ENCODE data around the gene PTPRN2. TPM values are rescaled to one million over a fixed set of nuclear protein-coding genes. Genes with fewer than 3 reads are reported as not detected.

Gene PTPRN2
- polyA plus RNA-seq, 1 of the 3 experiments (the other 2 are of a cell fraction), result 4.0 TPM

GRCh38 chr7:158237672-158238335 lies 349.8 kb downstream of the PTPRN2 start (continued):
- TF ChIP-seq, protein P1, sequence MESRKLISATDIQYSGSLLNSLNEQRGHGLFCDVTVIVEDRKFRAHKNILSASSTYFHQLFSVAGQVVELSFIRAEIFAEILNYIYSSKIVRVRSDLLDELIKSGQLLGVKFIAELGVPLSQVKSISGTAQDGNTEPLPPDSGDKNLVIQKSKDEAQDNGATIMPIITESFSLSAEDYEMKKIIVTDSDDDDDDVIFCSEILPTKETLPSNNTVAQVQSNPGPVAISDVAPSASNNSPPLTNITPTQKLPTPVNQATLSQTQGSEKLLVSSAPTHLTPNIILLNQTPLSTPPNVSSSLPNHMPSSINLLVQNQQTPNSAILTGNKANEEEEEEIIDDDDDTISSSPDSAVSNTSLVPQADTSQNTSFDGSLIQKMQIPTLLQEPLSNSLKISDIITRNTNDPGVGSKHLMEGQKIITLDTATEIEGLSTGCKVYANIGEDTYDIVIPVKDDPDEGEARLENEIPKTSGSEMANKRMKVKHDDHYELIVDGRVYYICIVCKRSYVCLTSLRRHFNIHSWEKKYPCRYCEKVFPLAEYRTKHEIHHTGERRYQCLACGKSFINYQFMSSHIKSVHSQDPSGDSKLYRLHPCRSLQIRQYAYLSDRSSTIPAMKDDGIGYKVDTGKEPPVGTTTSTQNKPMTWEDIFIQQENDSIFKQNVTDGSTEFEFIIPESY (IDR thresholded peaks at IDR 0.05; ENCODE audit: borderline replicate concordance, low read depth), result no peak
- no peak for TF ChIP-seq FOXM1 (IDR thresholded peaks at IDR 0.05; ENCODE audit: low read depth)
- TF ChIP-seq TAF1 (IDR thresholded peaks at IDR 0.05; ENCODE audit: borderline replicate concordance, low read depth, low read length), result no peak

DNA sequence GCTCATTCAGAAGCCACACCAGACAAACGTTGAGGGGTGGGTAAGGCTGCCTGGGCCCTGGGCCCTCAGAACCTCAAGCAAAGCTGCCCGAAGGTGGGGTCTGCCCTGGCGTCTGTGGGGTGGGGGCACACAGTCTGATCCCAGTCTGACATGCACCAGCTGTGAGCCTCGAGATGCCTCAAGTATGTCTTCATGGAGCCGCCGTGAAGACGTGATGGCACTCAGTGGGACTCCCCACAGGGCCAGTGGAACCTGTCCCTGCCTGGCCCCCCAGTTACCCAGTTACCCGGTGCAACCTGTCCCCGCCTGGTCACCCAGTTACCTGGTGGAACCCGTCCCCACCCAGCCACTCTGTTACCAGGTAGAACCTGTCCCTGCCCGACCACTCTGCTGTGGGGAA lies 351.2 kb downstream of the PTPRN2 start:
- Histone ChIP-seq H2AFZ (ENCODE audit: low read depth) (no peak overlapping the region), H3K4me1 (ENCODE audit: control insufficient read depth in 1 of 2, insufficient read depth in 2 of 2, low read depth in 1 of 2, low read length in 1 of 2) (peaks cover 0 to 6% of the 10 kb centered on the region in 2 experiments; a peak in 1 of 4 replicates), H3F3A (replicated peaks; ENCODE audit: insufficient read depth) (no peaks in the 10 kb centered on the region), H3K9me2 (no peaks in the 10 kb centered on the region), H3K79me2 (ENCODE audit: insufficient read depth) (no peaks in the 10 kb centered on the region), H3K4me3 (ENCODE audit: low read depth in 2 of 2, low read length in 1 of 2) (no peak overlapping the region), H4K20me1 (ENCODE audit: insufficient read depth) (no peaks in the 10 kb centered on the region), H3K27me3 (ENCODE audit: insufficient read depth) (no peaks in the 10 kb centered on the region), H3K9ac (no peak overlapping the region), H3K9me3 (peaks cover 11% of the 10 kb centered on the region; the same call in 1 of the 2 replicates), H3K4me2 (no peak overlapping the region), H3K27ac (ENCODE audit: low read depth in 2 of 2, low read length in 1 of 2) (no peak overlapping the region), H3K36me3 (replicated peaks in 1 of 2; ENCODE audit: control insufficient read depth in 1 of 2, insufficient read depth in 2 of 2, low read length in 1 of 2) (no peaks in the 10 kb centered on the region)
- DNase-seq, result no peak
- ChIA-PET POLR2A (no interaction called here), CTCF (no interaction called here)
- 27% methylated on average over 5 of the region's 11 CpGs for WGBS (ENCODE audit: low lambda C conversion rate)
- TF ChIP-seq GABPA (IDR thresholded peaks at IDR 0.05; ENCODE audit: low read depth) (no peak), YY1 (IDR thresholded peaks at IDR 0.05; ENCODE audit: low read depth) (no peak), RAD21 (IDR thresholded peaks at IDR 0.05; ENCODE audit: low read length) (no peak), FOXJ3 (CRISPR knock-in tag; IDR thresholded peaks at IDR 0.05) (no peak), EZH2phosphoT487 (IDR thresholded peaks at IDR 0.05; ENCODE audit: borderline replicate concordance, low read depth) (no peak), TCF12 (IDR thresholded peaks at IDR 0.05) (no peak), USF1 (IDR thresholded peaks at IDR 0.05; ENCODE audit: borderline replicate concordance, low read depth) (no peak), FOXM1 (IDR thresholded peaks at IDR 0.05; ENCODE audit: low read depth) (no peak), MXI1 (IDR thresholded peaks at IDR 0.05; ENCODE audit: low read depth, low read length) (no peak), USF2 (IDR thresholded peaks at IDR 0.05; ENCODE audit: borderline replicate concordance, low read depth, low read length) (no peak)
- TF ChIP-seq, protein P2, sequence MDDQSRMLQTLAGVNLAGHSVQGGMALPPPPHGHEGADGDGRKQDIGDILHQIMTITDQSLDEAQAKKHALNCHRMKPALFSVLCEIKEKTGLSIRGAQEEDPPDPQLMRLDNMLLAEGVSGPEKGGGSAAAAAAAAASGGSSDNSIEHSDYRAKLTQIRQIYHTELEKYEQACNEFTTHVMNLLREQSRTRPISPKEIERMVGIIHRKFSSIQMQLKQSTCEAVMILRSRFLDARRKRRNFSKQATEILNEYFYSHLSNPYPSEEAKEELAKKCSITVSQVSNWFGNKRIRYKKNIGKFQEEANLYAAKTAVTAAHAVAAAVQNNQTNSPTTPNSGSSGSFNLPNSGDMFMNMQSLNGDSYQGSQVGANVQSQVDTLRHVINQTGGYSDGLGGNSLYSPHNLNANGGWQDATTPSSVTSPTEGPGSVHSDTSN (IDR thresholded peaks at IDR 0.05), result no peak
- TF ChIP-seq, protein P3, sequence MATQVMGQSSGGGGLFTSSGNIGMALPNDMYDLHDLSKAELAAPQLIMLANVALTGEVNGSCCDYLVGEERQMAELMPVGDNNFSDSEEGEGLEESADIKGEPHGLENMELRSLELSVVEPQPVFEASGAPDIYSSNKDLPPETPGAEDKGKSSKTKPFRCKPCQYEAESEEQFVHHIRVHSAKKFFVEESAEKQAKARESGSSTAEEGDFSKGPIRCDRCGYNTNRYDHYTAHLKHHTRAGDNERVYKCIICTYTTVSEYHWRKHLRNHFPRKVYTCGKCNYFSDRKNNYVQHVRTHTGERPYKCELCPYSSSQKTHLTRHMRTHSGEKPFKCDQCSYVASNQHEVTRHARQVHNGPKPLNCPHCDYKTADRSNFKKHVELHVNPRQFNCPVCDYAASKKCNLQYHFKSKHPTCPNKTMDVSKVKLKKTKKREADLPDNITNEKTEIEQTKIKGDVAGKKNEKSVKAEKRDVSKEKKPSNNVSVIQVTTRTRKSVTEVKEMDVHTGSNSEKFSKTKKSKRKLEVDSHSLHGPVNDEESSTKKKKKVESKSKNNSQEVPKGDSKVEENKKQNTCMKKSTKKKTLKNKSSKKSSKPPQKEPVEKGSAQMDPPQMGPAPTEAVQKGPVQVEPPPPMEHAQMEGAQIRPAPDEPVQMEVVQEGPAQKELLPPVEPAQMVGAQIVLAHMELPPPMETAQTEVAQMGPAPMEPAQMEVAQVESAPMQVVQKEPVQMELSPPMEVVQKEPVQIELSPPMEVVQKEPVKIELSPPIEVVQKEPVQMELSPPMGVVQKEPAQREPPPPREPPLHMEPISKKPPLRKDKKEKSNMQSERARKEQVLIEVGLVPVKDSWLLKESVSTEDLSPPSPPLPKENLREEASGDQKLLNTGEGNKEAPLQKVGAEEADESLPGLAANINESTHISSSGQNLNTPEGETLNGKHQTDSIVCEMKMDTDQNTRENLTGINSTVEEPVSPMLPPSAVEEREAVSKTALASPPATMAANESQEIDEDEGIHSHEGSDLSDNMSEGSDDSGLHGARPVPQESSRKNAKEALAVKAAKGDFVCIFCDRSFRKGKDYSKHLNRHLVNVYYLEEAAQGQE (IDR thresholded peaks at IDR 0.05; ENCODE audit: low read depth, low read length), result no peak
